ENCODE results near the gene NR1H3. TPM values are rescaled to one million over a fixed set of nuclear protein-coding genes. Genes with fewer than 3 reads are reported as not detected.
"Not testable (repeated sequence)": the region's sequence is repeated elsewhere in the genome, so short reads cannot be mapped to it uniquely, and the experiment has no call there.

Gene NR1H3
- 25.5 TPM for total RNA-seq (2013)
- 10 to 100 TPM in 1 of 3 donors, 1 to 10 TPM in 2; 4.4 to 20.3 (median 9.3) TPM for polyA plus RNA-seq
- polyA minus RNA-seq: 6.5 and 12.3 TPM in 2 replicates
- 1.4 to 6.0 (median 4.4) reads per million in 11 experiments for total RNA-seq

DNA sequence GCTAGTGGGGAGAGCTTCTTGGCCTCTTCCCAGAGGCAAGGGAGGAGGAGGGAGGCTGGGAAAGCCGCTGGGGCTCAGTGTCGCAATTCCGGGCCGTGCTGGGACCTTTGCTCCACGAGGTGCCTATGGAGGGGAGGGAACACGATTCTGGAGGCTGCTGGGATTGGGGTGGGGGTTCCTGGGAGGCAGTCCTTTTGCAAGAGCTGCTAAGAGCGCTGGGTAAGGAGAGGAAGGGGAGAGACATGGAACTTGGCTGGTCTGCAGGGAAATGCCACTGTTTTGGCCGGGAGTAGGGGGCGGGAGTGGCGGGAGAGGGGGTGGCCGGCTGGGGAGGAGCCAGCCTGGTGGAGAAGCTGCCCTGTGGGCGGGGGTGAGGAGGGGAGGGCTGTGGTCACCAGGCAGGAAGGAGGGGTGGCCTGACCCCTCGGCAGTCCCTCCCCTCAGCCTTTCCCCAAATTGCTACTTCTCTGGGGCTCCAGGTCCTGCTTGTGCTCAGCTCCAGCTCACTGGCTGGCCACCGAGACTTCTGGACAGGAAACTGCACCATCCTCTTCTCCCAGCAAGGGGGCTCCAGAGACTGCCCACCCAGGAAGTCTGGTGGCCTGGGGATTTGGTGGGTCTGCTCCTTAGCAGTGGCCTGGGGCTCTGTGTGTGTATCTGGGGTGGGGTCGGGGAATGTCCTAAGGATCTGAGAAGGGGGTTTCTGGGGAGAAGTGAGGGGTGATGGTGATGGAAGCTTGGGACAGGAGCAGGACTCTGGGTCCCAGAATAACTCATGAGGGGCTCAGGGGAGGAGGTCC lies at the start of gene NR1H3:
NR1H3 (plus strand) TSS at position 480 of the 800 bp plus-strand sequence. CDS start 1,221 bp downstream, outside the sequence.
- peak within 1 kb of the TSS; percentile 71 for H3K4me2 ChIP-seq (replicated peaks; ENCODE audit: extremely low read depth, low read length, poor library complexity, severe bottlenecking)
- H3K4me1 ChIP-seq (ENCODE audit: control insufficient read depth in 1 of 2, insufficient read depth in 2 of 2, low read length in 2 of 2): peaks cover 36 to 49% of the 10 kb centered on the region in 2 donors
- peak within 1 kb of the TSS; percentile 81 for H2AFZ ChIP-seq (ENCODE audit: insufficient read depth, low read depth, low read length, poor library complexity, severe bottlenecking)
- H4K20me1 ChIP-seq (ENCODE audit: insufficient read depth, low read length): no peaks in the 10 kb centered on the region
- H3K9ac ChIP-seq (ENCODE audit: insufficient read depth, low read length, poor library complexity, severe bottlenecking): peak within 1 kb of the TSS; percentile 45
- H3K36me3 Mint-ChIP-seq: peaks cover 0 to 4% of the 10 kb centered on the region in 2 donors
- intact Hi-C loops (cut with micrococcal nuclease): no loop called here
- peak within 1 kb of the TSS; percentile 58 to 85 for H3K4me3 Mint-ChIP-seq
- H3K79me2 ChIP-seq (ENCODE audit: insufficient read depth, low read length): no peaks in the 10 kb centered on the region
- 4% methylated on average over 11 of the region's 15 CpGs for WGBS (ENCODE audit: insufficient coverage)
- H3K27me3 Mint-ChIP-seq (ENCODE audit: low read depth in 3 of 3): peaks cover 0 to 2% (median 1%) of the 10 kb centered on the region in 3 donors
- no peaks in the 10 kb centered on the region for H3K27me3 ChIP-seq (ENCODE audit: control insufficient read depth in 2 of 2, insufficient read depth in 2 of 2, low read length in 2 of 2)
- peak within 1 kb of the TSS in 2 of 3 experiments; percentile 26 to 62 for H3K4me3 ChIP-seq (replicated peaks in 1 of 3; ENCODE audit: low read depth in 2 of 3, low read length in 3 of 3)
- peak; percentile 41 to 56 (median 42) for DNase-seq
- H3K36me3 ChIP-seq (replicated peaks in 1 of 2; ENCODE audit: control insufficient read depth in 1 of 2, insufficient read depth in 2 of 2, low read length in 2 of 2): no peaks in the 10 kb centered on the region
- TF ChIP-seq, protein P1, sequence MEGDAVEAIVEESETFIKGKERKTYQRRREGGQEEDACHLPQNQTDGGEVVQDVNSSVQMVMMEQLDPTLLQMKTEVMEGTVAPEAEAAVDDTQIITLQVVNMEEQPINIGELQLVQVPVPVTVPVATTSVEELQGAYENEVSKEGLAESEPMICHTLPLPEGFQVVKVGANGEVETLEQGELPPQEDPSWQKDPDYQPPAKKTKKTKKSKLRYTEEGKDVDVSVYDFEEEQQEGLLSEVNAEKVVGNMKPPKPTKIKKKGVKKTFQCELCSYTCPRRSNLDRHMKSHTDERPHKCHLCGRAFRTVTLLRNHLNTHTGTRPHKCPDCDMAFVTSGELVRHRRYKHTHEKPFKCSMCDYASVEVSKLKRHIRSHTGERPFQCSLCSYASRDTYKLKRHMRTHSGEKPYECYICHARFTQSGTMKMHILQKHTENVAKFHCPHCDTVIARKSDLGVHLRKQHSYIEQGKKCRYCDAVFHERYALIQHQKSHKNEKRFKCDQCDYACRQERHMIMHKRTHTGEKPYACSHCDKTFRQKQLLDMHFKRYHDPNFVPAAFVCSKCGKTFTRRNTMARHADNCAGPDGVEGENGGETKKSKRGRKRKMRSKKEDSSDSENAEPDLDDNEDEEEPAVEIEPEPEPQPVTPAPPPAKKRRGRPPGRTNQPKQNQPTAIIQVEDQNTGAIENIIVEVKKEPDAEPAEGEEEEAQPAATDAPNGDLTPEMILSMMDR (IDR thresholded peaks at IDR 0.05): peak; percentile 67
- H3K27ac Mint-ChIP-seq: peak within 1 kb of the TSS in 6 of 7 donors; percentile 40 to 85 (median 70)
- peaks cover 50% of the 10 kb centered on the region for H3K4me1 Mint-ChIP-seq
- H3K9me3 Mint-ChIP-seq: no peaks in the 10 kb centered on the region
- no peaks in the 10 kb centered on the region for H3K9me3 ChIP-seq (replicated peaks in 1 of 2; ENCODE audit: control insufficient read depth in 1 of 2, insufficient read depth in 1 of 2, low read length in 2 of 2)
- peak within 1 kb of the TSS; percentile 28 to 38 for H3K27ac ChIP-seq (ENCODE audit: low read depth in 1 of 2, low read length in 2 of 2)

DNA sequence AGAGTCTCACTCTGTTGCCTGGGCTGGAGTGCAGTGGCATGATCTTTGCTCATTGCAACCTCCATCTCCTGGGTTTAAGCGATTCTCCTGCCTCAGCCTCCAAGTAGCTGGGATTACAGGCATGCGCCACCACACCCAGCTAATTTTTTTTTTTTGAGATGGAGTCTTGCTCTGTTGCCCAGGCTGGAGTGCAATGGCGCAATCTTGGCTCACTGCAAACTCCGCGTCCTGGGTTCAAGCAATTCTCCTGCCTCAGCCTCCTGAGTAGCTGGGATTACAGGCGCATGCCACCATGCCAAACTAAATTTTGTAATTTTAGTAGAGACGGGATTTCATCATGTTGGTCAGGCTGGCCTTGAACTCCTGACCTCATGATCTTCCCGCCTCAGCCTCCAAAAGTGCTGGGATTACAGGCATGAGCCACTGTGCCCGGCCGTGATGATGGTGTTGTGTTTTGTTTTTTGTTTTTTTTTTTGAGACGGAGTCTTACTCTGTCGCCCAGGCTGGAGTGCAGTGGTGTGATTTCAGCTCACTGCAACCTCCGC lies 49.7 kb upstream of the NR1H3 start:
- 95% methylated on average over 10 of the region's 13 CpGs for WGBS (ENCODE audit: insufficient coverage)
- H3K36me3 Mint-ChIP-seq; H3K79me2 ChIP-seq (ENCODE audit: insufficient read depth, low read length); intact Hi-C loops (cut with micrococcal nuclease); H3K9me3 ChIP-seq (replicated peaks in 1 of 2; ENCODE audit: control insufficient read depth in 1 of 2, insufficient read depth in 1 of 2, low read length in 2 of 2); H3K4me1 ChIP-seq (ENCODE audit: control insufficient read depth in 1 of 2, insufficient read depth in 2 of 2, low read length in 2 of 2); DNase-seq; H3K4me1 Mint-ChIP-seq; H3K9me3 Mint-ChIP-seq; H3K27ac ChIP-seq (ENCODE audit: low read depth in 1 of 2, low read length in 2 of 2); H3K27me3 ChIP-seq (ENCODE audit: control insufficient read depth in 2 of 2, insufficient read depth in 2 of 2, low read length in 2 of 2); H3K9ac ChIP-seq (ENCODE audit: insufficient read depth, low read length, poor library complexity, severe bottlenecking); H3K27me3 Mint-ChIP-seq (ENCODE audit: low read depth in 3 of 3); H3K4me2 ChIP-seq (replicated peaks; ENCODE audit: extremely low read depth, low read length, poor library complexity, severe bottlenecking); H4K20me1 ChIP-seq (ENCODE audit: insufficient read depth, low read length); H2AFZ ChIP-seq (ENCODE audit: insufficient read depth, low read depth, low read length, poor library complexity, severe bottlenecking); H3K4me3 ChIP-seq (replicated peaks in 1 of 3; ENCODE audit: low read depth in 2 of 3, low read length in 3 of 3); H3K27ac Mint-ChIP-seq; H3K36me3 ChIP-seq (replicated peaks in 1 of 2; ENCODE audit: control insufficient read depth in 1 of 2, insufficient read depth in 2 of 2, low read length in 2 of 2); H3K4me3 Mint-ChIP-seq: not testable (repeated sequence)

Measured in CD14-positive monocyte (primary cell).